ENCODE results near the gene GPR89A. TPM values are rescaled to one million over a fixed set of nuclear protein-coding genes. Genes with fewer than 3 reads are reported as not detected.
A peak's percentile ranks its signal among the peaks of the same experiment; 100 is the strongest.

GPR89A gene
- total RNA-seq, 1 donor from 2014 or later, result 15.3 TPM

DNA sequence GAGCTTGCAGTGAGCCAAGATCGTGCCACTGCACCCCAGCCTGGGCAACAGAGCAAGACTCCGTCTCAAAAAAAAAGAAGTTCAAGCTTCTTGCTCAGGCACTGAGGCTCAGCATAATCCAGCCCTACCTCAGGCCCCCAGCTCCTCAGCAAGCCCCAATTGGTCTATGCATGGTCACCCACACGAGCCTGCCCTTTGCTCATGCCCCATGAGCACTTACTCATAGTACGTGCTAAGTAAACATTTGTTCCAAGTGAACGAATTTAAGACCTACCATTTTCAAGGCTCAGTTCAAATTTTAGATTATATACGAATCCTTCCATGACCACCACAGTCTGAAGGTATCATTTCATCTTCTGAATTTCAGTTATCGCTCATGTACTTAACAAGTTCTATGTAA lies 95.0 kb downstream of the GPR89A start:
- Histone ChIP-seq H3K9me3 (no peaks in the 10 kb centered on the region), H3K4me1 (no peaks in the 10 kb centered on the region), H3K4me3 (no peak overlapping the region), H3K27me3 (ENCODE audit: low read depth) (no peaks in the 10 kb centered on the region), H3K36me3 (no peaks in the 10 kb centered on the region), H3K27ac (no peak overlapping the region)
- DNase-seq, result no peak
- TF ChIP-seq, protein P1, sequence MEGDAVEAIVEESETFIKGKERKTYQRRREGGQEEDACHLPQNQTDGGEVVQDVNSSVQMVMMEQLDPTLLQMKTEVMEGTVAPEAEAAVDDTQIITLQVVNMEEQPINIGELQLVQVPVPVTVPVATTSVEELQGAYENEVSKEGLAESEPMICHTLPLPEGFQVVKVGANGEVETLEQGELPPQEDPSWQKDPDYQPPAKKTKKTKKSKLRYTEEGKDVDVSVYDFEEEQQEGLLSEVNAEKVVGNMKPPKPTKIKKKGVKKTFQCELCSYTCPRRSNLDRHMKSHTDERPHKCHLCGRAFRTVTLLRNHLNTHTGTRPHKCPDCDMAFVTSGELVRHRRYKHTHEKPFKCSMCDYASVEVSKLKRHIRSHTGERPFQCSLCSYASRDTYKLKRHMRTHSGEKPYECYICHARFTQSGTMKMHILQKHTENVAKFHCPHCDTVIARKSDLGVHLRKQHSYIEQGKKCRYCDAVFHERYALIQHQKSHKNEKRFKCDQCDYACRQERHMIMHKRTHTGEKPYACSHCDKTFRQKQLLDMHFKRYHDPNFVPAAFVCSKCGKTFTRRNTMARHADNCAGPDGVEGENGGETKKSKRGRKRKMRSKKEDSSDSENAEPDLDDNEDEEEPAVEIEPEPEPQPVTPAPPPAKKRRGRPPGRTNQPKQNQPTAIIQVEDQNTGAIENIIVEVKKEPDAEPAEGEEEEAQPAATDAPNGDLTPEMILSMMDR (IDR thresholded peaks at IDR 0.05), result no peak
- intact Hi-C loops (cut with DNase I), result no loop called here
- ATAC-seq, result no peak

DNA sequence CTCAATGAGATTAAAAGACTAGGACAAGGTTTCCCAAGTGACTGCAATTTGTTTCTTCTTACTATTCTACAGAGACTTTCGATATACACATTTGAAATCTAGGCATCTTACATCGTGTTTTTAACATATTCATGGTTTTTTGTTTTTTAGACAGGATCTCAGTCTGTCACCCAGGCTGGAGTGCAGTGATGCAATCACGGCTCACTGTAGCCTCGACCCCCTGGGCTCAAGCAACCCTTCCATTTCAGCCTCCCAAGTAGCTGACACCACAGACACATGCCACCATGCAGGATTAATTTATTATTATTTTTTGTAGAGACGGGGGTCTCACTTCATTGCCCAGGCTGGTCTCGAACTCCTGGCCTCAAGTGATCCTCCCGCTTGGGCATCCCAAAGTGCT lies 97.8 kb downstream of the GPR89A start:
- Histone ChIP-seq H3K4me3 (no peak overlapping the region), H3K4me1 (no peaks in the 10 kb centered on the region), H3K27me3 (ENCODE audit: low read depth) (no peaks in the 10 kb centered on the region), H3K36me3 (no peaks in the 10 kb centered on the region), H3K27ac (no peak overlapping the region), H3K9me3 (no peaks in the 10 kb centered on the region)
- no peak for DNase-seq
- TF ChIP-seq, protein P1 (IDR thresholded peaks at IDR 0.05), result no peak
- intact Hi-C loops (cut with DNase I), result no loop called here
- ATAC-seq, result no peak

DNA sequence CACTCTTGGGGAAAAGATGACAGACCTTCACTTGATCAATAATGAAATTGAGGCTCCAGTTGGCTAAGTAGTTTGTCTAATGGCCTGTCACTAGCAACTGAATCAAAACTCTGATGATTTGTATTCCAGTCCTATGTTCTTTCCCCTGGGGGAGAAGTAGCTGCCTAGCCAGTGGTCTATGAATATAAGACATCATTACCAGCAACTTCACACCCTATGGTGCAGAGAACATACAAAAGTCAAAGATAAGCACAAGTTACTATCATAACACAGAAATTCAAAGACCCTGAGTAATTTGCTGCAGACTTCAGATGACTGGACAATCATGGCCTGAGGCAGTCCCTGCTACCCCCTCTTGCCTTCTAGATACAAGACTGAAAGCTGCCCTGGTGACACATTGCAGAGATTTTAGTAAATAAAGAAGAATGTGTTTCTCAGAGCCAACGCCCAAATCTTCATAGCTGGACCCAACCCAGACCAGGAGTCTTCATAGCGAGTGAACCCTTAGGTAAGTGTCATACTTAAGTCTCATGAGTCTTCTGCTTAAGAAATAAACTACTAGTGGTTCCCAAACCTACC lies 98.4 kb downstream of the GPR89A start:
- no peak for ATAC-seq
- no peaks in the 10 kb centered on the region for H3K36me3 ChIP-seq
- no peak for DNase-seq
- no peaks in the 10 kb centered on the region for H3K27me3 ChIP-seq (ENCODE audit: low read depth)
- TF ChIP-seq, protein P1 (IDR thresholded peaks at IDR 0.05), result no peak
- H3K27ac ChIP-seq, result no peak overlapping the region
- H3K9me3 ChIP-seq, result no peaks in the 10 kb centered on the region
- intact Hi-C loops (cut with DNase I), result no loop called here
- no peaks in the 10 kb centered on the region for H3K4me1 ChIP-seq
- H3K4me3 ChIP-seq, result no peak overlapping the region

GRCh38 chr1:145707183-145707867 lies 99.5 kb downstream of the GPR89A start, which contains the start of gene PDZK1:
Gene PDZK1, minus strand, starts transcription at chr1:145707368. Its CDS starts 19,347 bp downstream, at chr1:145688021.
- Histone ChIP-seq H3K4me1 (no peaks in the 10 kb centered on the region), H3K27me3 (ENCODE audit: low read depth) (no peaks in the 10 kb centered on the region), H3K27ac (no peak within 1 kb of the TSS), H3K9me3 (no peaks in the 10 kb centered on the region), H3K4me3 (no peak within 1 kb of the TSS), H3K36me3 (no peaks in the 10 kb centered on the region)
- no peak for DNase-seq
- intact Hi-C loops (cut with DNase I), result no loop called here
- peak in 1 of 2 donors; percentile 23 for ATAC-seq
- TF ChIP-seq, protein P1 (IDR thresholded peaks at IDR 0.05), result no peak

DNA sequence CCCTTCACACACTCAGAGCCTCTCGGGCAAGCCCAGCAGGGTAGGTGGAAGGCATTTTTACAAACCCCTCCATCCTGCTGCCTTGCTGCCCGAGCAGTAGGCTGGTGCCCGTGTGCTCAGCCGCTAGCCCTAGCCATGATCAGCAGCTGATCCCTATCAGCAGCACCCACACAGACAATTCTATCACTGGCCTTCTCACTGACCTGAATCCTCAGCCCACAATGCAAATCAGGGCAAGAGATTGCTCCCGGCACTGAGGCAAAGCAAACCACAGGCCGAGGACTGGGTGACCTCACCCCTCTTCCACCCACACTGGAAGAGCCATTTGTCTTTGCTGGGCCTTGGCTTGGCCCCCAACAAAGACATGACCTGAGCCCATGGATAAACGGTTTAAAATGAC lies 100.3 kb downstream of the GPR89A start:
- TF ChIP-seq, protein P1 (IDR thresholded peaks at IDR 0.05), result no peak
- ATAC-seq (peak in 1 of 2 donors; percentile 30), DNase-seq (no peak)
- H3K4me1 ChIP-seq, result no peaks in the 10 kb centered on the region
- intact Hi-C loops (cut with DNase I), result no loop called here
- no peaks in the 10 kb centered on the region for H3K36me3 ChIP-seq
- H3K4me3 ChIP-seq, result no peak overlapping the region
- H3K9me3 ChIP-seq, result no peaks in the 10 kb centered on the region
- no peaks in the 10 kb centered on the region for H3K27me3 ChIP-seq (ENCODE audit: low read depth)
- no peak overlapping the region for H3K27ac ChIP-seq
